Measurements from ENCODE around the gene TNRC6A.
"Not testable (repeated sequence)": the region's sequence is repeated elsewhere in the genome, so short reads cannot be mapped to it uniquely, and the experiment has no call there.

Gene TNRC6A

GRCh38 chr16:24734382-24734781 lies 4.9 kb downstream of the TNRC6A start:
- Histone ChIP-seq H3K9me3 (ENCODE audit: low read length) (no peaks in the 10 kb centered on the region), H3K36me3 (ENCODE audit: insufficient read depth, low read length) (peaks cover 35% of the 10 kb centered on the region), H3K27me3 (ENCODE audit: insufficient read depth, low read length) (no peaks in the 10 kb centered on the region), H3K4me1 (ENCODE audit: insufficient read depth, low read length) (peaks cover 26% of the 10 kb centered on the region), H3K4me3 (ENCODE audit: low read length) (no peak overlapping the region), H2AFZ (ENCODE audit: low read depth, low read length) (no peak overlapping the region)

DNA sequence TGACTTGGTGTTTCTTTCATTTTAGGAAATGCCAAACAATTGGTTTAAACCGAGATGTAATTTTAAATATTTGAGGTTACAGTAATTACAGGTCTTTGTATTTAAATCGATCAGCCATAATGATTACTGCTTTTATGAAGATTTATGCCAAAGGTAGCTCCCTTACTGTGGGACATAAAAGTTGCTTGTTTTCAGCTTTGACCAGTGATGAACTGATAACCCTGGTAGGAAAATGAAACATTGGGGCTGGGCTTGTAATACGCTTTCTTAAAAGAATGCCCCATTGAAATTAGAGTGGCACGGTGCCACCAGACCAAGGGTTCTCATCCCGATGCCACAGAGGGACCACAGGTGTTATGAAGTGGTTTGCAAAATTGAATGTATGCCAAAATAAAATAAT lies 7.3 kb downstream of the TNRC6A start:
- Histone ChIP-seq H3K36me3 (ENCODE audit: insufficient read depth, low read length) (peaks cover 38% of the 10 kb centered on the region), H3K27me3 (ENCODE audit: insufficient read depth, low read length) (no peaks in the 10 kb centered on the region), H3K4me3 (ENCODE audit: low read length) (no peak overlapping the region), H3K4me1 (ENCODE audit: insufficient read depth, low read length) (peaks cover 16% of the 10 kb centered on the region), H3K9me3 (ENCODE audit: low read length) (no peaks in the 10 kb centered on the region), H2AFZ (ENCODE audit: low read depth, low read length) (no peak overlapping the region)

- Histone ChIP-seq H3K27me3 (ENCODE audit: insufficient read depth, low read length) (no peaks in the 10 kb centered on the region), H3K36me3 (ENCODE audit: insufficient read depth, low read length) (peaks cover 34% of the 10 kb centered on the region), H3K4me1 (ENCODE audit: insufficient read depth, low read length) (peaks cover 11% of the 10 kb centered on the region), H2AFZ (ENCODE audit: low read depth, low read length) (no peak overlapping the region), H3K9me3 (ENCODE audit: low read length) (no peaks in the 10 kb centered on the region), H3K4me3 (ENCODE audit: low read length) (no peak overlapping the region)
Observed at GRCh38 chr16:24737391-24737871, 8.0 kb downstream of the TNRC6A start.

GRCh38 chr16:24737916-24738594 lies 8.6 kb downstream of the TNRC6A start:
- Histone ChIP-seq H3K4me1 (ENCODE audit: insufficient read depth, low read length) (peaks cover 11% of the 10 kb centered on the region), H3K4me3 (ENCODE audit: low read length) (no peak overlapping the region), H2AFZ (ENCODE audit: low read depth, low read length) (no peak overlapping the region), H3K36me3 (ENCODE audit: insufficient read depth, low read length) (peaks cover 28% of the 10 kb centered on the region), H3K27me3 (ENCODE audit: insufficient read depth, low read length) (no peaks in the 10 kb centered on the region), H3K9me3 (ENCODE audit: low read length) (no peaks in the 10 kb centered on the region)

DNA sequence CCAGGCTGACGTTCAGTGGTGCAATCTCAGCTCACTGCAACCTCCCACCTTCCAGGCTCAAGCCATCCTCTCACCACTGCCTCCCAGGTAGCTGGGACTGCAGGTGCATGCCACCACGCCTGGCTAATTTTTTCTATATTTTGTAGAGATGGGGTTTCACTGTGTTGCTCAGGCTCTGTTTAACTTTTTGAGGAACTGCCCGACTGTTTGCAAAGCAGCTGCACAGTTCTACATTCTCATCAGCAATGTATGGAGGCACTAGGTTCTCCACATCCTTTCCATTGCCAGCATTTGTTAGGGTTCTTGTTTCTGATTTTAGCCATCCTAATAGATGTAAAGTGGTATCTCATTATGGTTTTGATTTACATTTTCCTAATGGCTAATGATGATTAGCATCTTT lies 9.4 kb downstream of the TNRC6A start:
- Histone ChIP-seq H3K4me1 (ENCODE audit: insufficient read depth, low read length) (peaks cover 11% of the 10 kb centered on the region), H3K27me3 (ENCODE audit: insufficient read depth, low read length) (no peaks in the 10 kb centered on the region), H3K4me3 (ENCODE audit: low read length) (no peak overlapping the region), H2AFZ (ENCODE audit: low read depth, low read length) (no peak overlapping the region), H3K9me3 (ENCODE audit: low read length) (no peaks in the 10 kb centered on the region), H3K36me3 (ENCODE audit: insufficient read depth, low read length) (peaks cover 20% of the 10 kb centered on the region)

DNA sequence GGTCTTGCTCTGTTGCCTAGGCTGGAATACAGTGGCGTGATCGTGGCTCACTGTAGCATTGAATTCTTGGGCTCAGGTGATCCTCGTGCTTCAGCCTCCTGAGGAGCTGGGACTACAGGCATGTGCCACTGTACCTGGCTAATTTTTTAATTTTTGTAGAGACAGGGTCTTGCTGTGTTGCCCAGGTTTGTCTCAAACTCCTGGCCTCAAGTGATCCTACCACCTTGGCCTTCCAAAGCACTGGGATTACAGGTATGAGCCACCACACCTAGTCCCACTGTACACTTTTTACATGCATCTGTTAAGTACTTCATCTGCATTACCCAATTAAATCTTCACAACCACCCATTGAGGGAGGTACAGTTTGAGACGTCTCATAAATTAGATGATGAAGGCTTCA lies 12.4 kb downstream of the TNRC6A start:
- H3K4me1 ChIP-seq (ENCODE audit: insufficient read depth, low read length) = peaks cover 11% of the 10 kb centered on the region

DNA sequence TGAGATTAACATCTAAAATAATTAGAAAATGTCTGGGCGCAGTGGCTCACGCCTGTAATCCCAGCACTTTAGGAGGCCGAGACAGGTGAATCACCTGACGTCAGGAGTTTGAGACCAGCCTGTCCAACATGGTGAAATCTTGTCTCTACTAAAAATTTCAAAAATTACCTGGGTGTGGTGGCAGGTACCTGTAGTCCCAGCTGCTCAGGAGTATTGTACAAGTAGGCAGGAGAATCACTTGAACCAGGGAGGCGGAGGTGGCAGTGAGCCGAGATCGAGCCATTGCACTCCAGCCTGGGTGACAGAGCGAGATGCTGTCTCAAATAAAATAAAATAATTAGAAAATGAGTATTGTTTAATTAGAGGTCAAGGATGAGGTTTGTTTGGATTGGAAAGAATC lies 13.2 kb downstream of the TNRC6A start:
- H3K4me1 ChIP-seq (ENCODE audit: insufficient read depth, low read length); H2AFZ ChIP-seq (ENCODE audit: low read depth, low read length); H3K27me3 ChIP-seq (ENCODE audit: insufficient read depth, low read length); H3K4me3 ChIP-seq (ENCODE audit: low read length); H3K9me3 ChIP-seq (ENCODE audit: low read length): not testable (repeated sequence)
- H3K36me3 ChIP-seq (ENCODE audit: insufficient read depth, low read length) = peaks cover 22% of the 10 kb centered on the region

More for the DNA sequence above, 12.4 kb downstream of the TNRC6A start:
- no peaks in the 10 kb centered on the region for H3K27me3 ChIP-seq (ENCODE audit: insufficient read depth, low read length)
- H2AFZ ChIP-seq (ENCODE audit: low read depth, low read length) = no peak overlapping the region
- no peak overlapping the region for H3K4me3 ChIP-seq (ENCODE audit: low read length)
- peaks cover 20% of the 10 kb centered on the region for H3K36me3 ChIP-seq (ENCODE audit: insufficient read depth, low read length)
- H3K9me3 ChIP-seq (ENCODE audit: low read length) = no peaks in the 10 kb centered on the region

DNA sequence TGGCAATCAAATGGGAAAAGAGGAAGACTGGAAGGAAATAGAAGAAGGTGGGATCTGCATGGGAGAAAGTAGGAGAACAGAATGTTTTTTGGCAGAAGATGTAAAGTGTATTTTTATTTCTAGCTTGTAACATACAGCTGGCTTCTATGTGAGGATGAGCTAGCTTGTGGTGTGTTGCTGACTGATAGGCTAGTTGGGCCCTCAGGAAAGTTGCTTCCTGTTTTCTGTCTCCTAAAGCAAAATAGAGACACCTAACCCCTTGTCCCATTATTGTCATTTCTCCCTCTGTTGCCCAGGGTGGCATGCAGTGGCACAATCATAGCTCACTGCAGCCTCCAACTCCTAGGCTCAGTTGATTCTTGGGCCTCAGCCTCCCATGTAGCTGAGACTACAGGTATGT lies 15.9 kb downstream of the TNRC6A start:
- H3K4me3 ChIP-seq (ENCODE audit: low read length) = no peak overlapping the region
- peaks cover 17% of the 10 kb centered on the region for H3K36me3 ChIP-seq (ENCODE audit: insufficient read depth, low read length)
- H3K4me1 ChIP-seq (ENCODE audit: insufficient read depth, low read length) = peaks cover 4% of the 10 kb centered on the region
- H3K9me3 ChIP-seq (ENCODE audit: low read length) = no peaks in the 10 kb centered on the region
- H3K27me3 ChIP-seq (ENCODE audit: insufficient read depth, low read length) = no peaks in the 10 kb centered on the region
- H2AFZ ChIP-seq (ENCODE audit: low read depth, low read length) = no peak overlapping the region

GRCh38 chr16:24745791-24746190 lies 16.3 kb downstream of the TNRC6A start:
- peaks cover 17% of the 10 kb centered on the region for H3K36me3 ChIP-seq (ENCODE audit: insufficient read depth, low read length)
- H3K27me3 ChIP-seq (ENCODE audit: insufficient read depth, low read length) = no peaks in the 10 kb centered on the region
- no peak overlapping the region for H2AFZ ChIP-seq (ENCODE audit: low read depth, low read length)
- peaks cover 2% of the 10 kb centered on the region for H3K4me1 ChIP-seq (ENCODE audit: insufficient read depth, low read length)
- no peaks in the 10 kb centered on the region for H3K9me3 ChIP-seq (ENCODE audit: low read length)
- no peak overlapping the region for H3K4me3 ChIP-seq (ENCODE audit: low read length)

GRCh38 chr16:24747441-24747840 lies 18.0 kb downstream of the TNRC6A start:
- no peak overlapping the region for H2AFZ ChIP-seq (ENCODE audit: low read depth, low read length)
- H3K4me1 ChIP-seq (ENCODE audit: insufficient read depth, low read length) = peaks cover 2% of the 10 kb centered on the region
- peaks cover 12% of the 10 kb centered on the region for H3K36me3 ChIP-seq (ENCODE audit: insufficient read depth, low read length)

GRCh38 chr16:24748242-24748641 lies 18.8 kb downstream of the TNRC6A start:
- H3K9me3 ChIP-seq (ENCODE audit: low read length) = no peaks in the 10 kb centered on the region
- H3K36me3 ChIP-seq (ENCODE audit: insufficient read depth, low read length) = peaks cover 17% of the 10 kb centered on the region
- no peaks in the 10 kb centered on the region for H3K27me3 ChIP-seq (ENCODE audit: insufficient read depth, low read length)
- no peak overlapping the region for H2AFZ ChIP-seq (ENCODE audit: low read depth, low read length)
- peaks cover 2% of the 10 kb centered on the region for H3K4me1 ChIP-seq (ENCODE audit: insufficient read depth, low read length)
- no peak overlapping the region for H3K4me3 ChIP-seq (ENCODE audit: low read length)

More at GRCh38 chr16:24747441-24747840, 18.0 kb downstream of the TNRC6A start:
- no peaks in the 10 kb centered on the region for H3K9me3 ChIP-seq (ENCODE audit: low read length)
- H3K27me3 ChIP-seq (ENCODE audit: insufficient read depth, low read length) = no peaks in the 10 kb centered on the region
- no peak overlapping the region for H3K4me3 ChIP-seq (ENCODE audit: low read length)

- no peak overlapping the region for H2AFZ ChIP-seq (ENCODE audit: low read depth, low read length)
- no peaks in the 10 kb centered on the region for H3K27me3 ChIP-seq (ENCODE audit: insufficient read depth, low read length)
- peaks cover 2% of the 10 kb centered on the region for H3K4me1 ChIP-seq (ENCODE audit: insufficient read depth, low read length)
- H3K9me3 ChIP-seq (ENCODE audit: low read length) = no peaks in the 10 kb centered on the region
- no peak overlapping the region for H3K4me3 ChIP-seq (ENCODE audit: low read length)
- H3K36me3 ChIP-seq (ENCODE audit: insufficient read depth, low read length) = peaks cover 17% of the 10 kb centered on the region
Observed at GRCh38 chr16:24749310-24749709, 19.9 kb downstream of the TNRC6A start.

DNA sequence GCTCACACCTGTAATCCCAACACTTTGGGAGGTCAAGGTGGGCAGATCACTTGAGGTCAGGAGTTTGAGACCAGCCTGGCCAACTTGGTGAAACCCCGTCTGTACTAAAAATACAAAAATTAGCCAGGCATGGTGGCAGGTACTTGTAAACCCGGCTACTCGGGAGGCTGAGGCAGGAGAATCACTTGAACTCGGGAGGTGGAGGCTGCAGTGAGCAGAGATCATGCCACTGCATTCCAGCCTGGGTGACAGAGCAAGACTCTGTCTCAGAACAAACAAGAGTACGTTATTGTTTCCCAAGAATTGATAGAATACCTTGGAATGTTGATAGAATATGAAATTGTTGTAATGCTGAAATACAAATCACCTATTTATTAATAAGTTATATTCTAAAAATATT lies 20.4 kb downstream of the TNRC6A start:
- not testable (repeated sequence) for H3K4me1 ChIP-seq (ENCODE audit: insufficient read depth, low read length); H3K9me3 ChIP-seq (ENCODE audit: low read length); H2AFZ ChIP-seq (ENCODE audit: low read depth, low read length); H3K4me3 ChIP-seq (ENCODE audit: low read length); H3K27me3 ChIP-seq (ENCODE audit: insufficient read depth, low read length)
- H3K36me3 ChIP-seq (ENCODE audit: insufficient read depth, low read length) = peaks cover 17% of the 10 kb centered on the region

DNA sequence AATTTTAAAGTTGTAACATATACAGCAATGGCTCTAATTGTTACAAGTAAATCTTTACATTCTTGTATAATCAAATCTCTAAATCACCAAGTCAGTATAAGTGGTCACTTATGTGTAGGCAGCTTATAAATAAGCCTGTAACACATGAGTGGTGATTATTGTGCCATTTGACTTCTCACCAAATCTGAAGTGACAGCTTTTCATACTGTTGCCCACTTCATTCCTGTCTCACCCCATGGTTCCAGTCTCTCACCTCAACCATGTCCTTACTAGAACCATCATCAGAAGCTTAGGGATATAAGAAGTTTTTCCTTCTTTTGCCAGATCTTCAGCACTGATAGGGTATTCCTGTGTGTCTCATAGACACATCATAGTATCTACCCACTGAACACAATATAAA lies 23.5 kb downstream of the TNRC6A start:
- H3K9me3 ChIP-seq (ENCODE audit: low read length) = no peaks in the 10 kb centered on the region
- peaks cover 6% of the 10 kb centered on the region for H3K36me3 ChIP-seq (ENCODE audit: insufficient read depth, low read length)
- no peaks in the 10 kb centered on the region for H3K27me3 ChIP-seq (ENCODE audit: insufficient read depth, low read length)
- H3K4me1 ChIP-seq (ENCODE audit: insufficient read depth, low read length) = peaks cover 4% of the 10 kb centered on the region
- H3K4me3 ChIP-seq (ENCODE audit: low read length) = no peak overlapping the region
- H2AFZ ChIP-seq (ENCODE audit: low read depth, low read length) = no peak overlapping the region

Data from neuron (in vitro differentiated cells).